T1000 (cell line): ENCODE data around the gene MATR3.
A peak's percentile ranks its signal among the peaks of the same experiment; 100 is the strongest.
"Not testable (repeated sequence)": the region's sequence is repeated elsewhere in the genome, so short reads cannot be mapped to it uniquely, and the experiment has no call there.

Source experiments
- DNase-seq: peaks from one replicate; lab custom pipeline; 2025; ENCODE audit warnings: mixed read lengths; lab: John Stamatoyannopoulos, UW

Gene MATR3

DNA sequence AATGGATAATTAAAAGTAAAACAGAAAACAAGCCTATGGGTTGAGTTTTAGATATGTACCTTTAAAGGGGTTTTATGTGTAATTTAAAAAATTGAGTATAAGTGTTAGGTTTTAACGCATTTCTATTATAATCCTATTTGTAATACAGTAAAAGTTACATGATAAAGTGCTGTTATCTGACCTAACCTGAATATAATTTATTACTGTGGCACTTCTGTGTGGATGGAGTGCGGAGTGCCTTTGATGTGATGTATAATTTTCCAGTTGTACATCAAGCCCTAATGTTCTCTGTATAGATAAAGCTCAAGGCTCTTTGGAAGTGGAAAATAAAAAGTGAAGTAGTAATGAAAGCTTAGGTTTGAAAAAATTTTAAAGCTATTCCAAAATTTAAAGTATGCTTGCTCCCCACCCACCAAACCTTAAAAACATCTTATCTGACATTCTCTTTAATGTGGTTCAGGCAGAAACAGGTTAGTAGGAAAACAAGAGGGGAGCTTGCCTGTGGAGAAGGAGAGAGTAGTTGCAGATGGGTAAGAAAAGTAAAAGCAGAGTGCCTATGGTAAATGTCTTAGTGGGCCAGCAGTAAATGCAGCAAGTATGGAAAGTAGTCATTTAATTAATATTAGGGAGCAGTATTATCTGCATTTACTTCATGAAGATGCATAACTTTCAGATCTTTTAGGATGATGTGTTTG lies 4.0 kb downstream of the MATR3 start:
- DNase-seq, result no peak

GRCh38 chr5:139298242-139298641 lies 4.7 kb downstream of the MATR3 start:
- no peak for DNase-seq

GRCh38 chr5:139299486-139299885 lies 5.9 kb downstream of the MATR3 start:
- DNase-seq, result no peak

DNA sequence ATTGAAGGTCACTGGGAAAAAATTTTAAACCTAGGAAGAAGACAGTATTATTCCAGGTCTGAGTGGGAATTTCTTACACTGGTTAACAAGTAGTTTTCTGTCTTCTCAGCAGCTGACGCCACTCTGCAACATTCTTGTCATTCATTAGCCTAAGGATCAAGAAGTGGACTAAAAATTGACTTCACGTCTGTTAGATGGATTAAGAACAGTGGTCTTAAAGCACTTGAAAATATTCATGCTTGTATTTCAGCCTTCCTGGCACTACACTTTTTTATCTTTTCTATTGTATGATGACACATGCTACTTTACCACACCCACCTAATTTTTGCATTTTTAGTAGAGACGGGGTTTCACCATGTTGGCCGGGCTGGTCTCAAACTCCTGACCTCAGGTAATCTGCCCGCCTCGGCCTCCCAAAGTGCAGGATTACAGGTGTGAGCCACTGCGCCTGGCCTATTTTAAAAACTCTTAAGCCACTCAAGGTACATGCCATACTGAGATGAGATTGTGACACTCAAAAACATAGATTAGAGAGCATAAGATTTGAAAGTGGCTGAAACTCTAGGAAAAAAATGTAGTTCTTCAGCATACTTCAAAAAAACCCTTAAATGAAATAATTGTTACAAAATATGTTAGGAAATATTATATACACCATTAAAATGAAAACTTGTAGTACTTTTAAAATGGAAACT lies 8.4 kb downstream of the MATR3 start:
- no peak for DNase-seq

- no peak for DNase-seq
Observed at GRCh38 chr5:139304391-139305324, 11.1 kb downstream of the MATR3 start.

DNA sequence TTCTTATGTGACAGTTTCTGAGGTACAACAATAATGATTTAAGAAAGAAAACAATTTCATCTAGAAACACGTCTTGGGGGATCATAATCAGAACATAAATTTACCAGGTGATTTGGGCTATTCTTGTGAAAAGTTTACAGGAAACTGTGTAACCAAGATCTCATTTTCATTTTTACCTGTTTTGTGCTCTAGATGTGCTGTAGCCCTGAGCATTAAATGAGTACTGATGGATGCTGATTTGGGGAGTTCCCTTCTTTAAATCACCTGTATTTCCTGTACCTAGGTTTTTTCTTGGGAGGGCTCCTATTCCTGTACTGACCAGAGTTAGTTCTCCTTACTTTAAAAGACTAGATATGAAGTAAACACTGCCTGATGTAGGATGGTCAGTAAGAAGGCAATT lies 12.7 kb downstream of the MATR3 start:
- DNase-seq, result no peak

DNA sequence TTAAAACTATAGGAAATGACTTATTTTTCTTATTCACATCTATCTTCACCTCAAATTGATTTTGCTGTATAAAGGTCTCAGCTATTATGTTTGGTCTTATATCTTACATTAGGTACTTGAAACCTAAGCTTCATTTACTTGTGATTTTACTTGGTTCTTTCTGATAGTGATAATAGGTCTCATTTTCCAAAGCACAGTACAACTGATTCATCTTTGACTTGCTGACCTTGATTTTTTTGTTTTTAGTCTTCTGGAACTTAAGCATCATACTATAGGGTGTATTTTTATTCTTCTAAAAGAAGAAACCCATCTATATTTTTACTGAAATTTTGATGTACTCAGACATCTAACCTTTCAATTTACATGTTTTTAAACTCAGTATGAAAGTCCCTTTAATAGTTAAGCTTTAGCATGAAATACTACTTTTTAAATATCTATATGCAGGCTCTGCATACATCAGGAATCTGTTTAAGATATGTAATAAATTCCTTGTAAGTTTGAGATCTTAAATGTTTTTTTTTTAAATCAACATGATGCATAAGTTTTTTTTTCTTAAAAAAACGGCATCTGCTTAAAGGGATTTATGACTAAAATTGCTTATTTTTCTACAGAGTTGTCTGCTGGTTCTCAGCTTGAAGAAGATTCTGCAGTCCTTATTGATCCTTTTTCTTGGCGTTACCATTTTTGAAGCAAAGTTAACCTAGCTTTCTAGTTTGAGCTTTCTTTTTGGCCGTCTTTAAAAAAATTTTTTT lies 13.3 kb downstream of the MATR3 start:
- no peak for DNase-seq

DNA sequence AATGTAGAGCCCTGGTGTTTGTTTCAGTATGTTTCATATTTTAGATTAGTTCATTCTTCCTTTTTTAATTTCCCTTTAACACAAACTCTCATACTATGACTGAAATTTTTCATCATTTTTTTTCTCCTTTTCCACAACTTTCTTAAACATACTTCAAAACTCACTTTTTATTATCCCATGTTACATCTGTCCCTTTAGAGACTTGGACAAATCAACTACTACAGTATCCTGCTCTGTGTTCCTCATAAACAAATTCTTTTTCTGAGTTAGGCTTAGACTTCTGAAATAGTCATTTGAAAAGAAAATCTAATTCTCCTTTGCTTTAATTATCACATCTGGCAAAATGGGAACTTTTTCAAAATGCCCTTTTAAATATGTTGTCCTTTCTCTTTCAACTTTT lies 15.3 kb downstream of the MATR3 start:
- DNase-seq, result no peak

GRCh38 chr5:139310715-139311186 lies 17.2 kb downstream of the MATR3 start:
- not testable (repeated sequence) for DNase-seq

DNA sequence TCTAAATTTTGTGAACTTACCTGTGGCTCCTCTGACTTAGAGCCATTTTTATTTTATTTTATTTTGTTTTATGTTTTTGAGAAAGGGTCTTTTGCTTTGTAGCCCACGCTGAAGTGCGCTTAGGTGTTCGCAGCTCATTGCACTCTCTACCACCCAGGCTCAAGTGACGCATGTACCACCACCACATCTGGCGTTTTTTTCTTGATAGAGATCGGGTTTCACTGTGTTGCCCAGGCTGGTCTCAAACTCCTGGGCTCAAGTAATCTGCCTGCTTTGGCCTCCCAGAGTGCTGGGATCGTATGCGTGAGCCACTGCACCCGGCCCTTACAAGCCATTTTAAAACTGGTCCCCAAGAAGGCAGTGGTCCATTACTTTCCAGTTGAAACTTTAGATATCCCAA lies 18.5 kb downstream of the MATR3 start:
- no peak for DNase-seq

- no peak for DNase-seq
Observed at GRCh38 chr5:139314276-139314675, 20.7 kb downstream of the MATR3 start.

DNA sequence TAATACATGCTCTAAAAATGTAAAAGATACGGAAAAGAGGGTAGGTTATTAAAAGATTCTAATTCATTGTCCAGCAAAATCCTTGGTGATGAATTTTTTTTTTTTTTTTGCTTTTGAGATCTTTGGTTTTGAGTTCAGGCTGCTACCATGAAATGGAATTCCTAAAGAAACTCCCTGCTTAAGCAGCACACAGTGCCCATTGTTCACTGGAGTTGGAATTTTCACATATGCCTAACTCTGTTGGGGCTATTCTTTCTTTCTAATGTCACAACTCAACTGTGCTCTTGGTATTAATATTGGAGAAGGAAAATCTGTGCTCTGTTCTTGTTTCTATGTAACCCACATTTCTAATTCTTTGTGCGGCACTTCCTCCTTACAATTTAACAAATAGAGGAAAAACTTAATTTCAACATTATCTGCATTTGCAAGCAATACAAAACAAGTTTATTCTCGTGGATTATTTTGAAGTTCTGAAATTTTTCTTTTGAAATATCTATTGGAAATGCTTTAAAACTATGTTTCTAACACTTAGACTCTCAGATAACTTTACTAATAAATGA lies 21.6 kb downstream of the MATR3 start:
- DNase-seq, result no peak

- DNase-seq, result no peak
Observed at GRCh38 chr5:139335811-139336210, 42.3 kb downstream of the MATR3 start.

DNA sequence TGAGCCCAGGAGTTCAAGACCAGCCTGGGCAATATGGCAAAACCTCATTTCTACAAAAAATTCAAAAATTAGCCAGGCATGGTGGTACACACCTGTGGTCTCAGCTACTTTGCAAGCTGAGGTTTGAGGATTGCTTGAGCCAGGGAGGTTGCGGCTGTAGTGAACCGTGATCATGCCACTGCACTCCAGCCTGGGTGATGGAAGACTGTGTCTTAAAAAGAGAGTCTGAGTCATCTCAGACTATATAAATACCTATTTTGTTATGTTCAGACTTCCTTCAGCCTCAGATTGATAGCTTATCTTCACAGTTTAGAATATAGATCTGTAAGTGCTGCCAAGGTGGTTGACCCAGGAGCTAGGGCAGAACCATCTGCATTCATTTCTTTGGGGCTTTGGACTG lies 46.5 kb downstream of the MATR3 start:
- DNase-seq, result no peak

- no peak for DNase-seq
Observed at GRCh38 chr5:139341187-139341688, 47.7 kb downstream of the MATR3 start.

DNA sequence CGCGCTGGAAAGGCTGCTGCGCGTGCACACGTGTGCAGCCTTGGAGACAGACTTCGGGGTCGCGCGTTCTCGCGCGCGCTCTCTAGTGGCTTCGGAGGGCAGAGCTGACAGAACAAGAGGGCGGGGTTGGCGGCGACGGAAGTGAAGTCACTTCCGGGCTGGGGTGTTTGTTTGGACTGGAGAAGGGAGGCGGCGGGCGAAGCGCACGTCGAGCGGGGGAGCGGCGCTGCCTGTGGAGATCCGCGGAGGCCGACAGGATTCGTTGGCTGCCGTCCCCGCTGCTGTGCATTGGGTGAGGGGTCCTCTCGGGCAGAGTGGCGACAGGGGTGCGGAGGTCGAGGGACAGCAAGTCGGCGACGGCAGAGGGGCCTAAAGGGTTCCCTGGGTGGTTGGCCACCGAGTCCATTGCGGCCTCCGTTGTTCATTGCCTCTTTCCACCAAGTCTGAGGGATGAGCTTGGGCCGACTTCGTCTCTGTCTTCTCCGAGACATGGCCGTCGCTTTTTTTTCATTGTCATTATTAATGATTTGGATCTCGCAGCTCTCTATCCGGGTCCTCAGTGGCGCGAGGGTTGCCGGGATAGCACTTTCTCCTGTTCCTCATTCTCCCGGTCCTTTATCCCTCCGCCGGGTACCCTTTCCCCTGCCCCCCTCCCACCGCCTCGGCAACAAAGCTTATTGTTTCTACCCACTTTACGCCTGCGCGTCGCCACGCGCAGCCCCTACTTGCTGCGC lies 48.3 kb downstream of the MATR3 start, which contains the start of gene PAIP2:
TSS of gene PAIP2 (plus strand) at position 166 of the 734 bp plus-strand sequence. CDS start 21,931 bp downstream, outside the sequence.
- DNase-seq, result peak; percentile 95

DNA sequence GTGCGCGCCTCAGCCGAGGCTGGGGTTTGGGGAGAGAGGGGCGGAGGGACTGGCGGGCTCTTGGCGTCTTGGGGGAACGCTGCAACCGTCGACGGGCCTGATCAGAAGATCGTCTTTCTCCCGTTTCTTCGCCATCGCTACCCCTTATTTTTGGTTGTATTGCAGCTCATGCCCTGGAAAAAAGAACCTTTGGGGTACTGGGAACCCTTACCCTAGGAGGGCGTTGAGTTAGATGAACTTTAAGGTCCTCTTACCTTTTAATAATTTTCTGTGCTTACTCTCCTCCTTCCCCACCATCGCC lies 48.8 kb downstream of the MATR3 start:
- no peak for DNase-seq

GRCh38 chr5:139343476-139343875 lies 49.9 kb downstream of the MATR3 start:
- no peak for DNase-seq

GRCh38 chr5:139344177-139344576 lies 50.6 kb downstream of the MATR3 start:
- no peak for DNase-seq

- DNase-seq, result not testable (repeated sequence)
Observed at GRCh38 chr5:139345442-139345841, 51.9 kb downstream of the MATR3 start.

GRCh38 chr5:139347863-139348262 lies 54.3 kb downstream of the MATR3 start:
- not testable (repeated sequence) for DNase-seq
